Astrocyte (in vitro differentiated cells and primary cell): ENCODE data around the gene HPSE2. TPM values are rescaled to one million over a fixed set of nuclear protein-coding genes. Genes with fewer than 3 reads are reported as not detected.

ENCODE experiments used
- DNase-seq: peaks from one replicate; pipeline ENCODE4 v3.0.0-alpha.2; 2010; ENCODE audit warnings: low read depth
- FAIRE-seq: peaks from 2 replicates; lab custom pipeline; 2011; peaks lifted over from hg19 to GRCh38; lab: Jason Lieb, UNC
- H2AFZ ChIP-seq: 2 replicates; pipeline ENCODE4 v1.6.0; 2012; ENCODE audit warnings: low read depth, low read length, inconsistent platforms
- H3K27ac ChIP-seq: 2 replicates; pipeline ENCODE4 v1.5.1; 2011; ENCODE audit warnings: low read depth, low read length, inconsistent platforms
- H3K27me3 ChIP-seq: 2 replicates; pipeline ENCODE4 v1.6.0; 2011; ENCODE audit warnings: low read length, inconsistent platforms; ENCODE audit not compliant: insufficient read depth
- H3K36me3 ChIP-seq: 2 replicates; pipeline ENCODE4 v1.5.1; 2011; ENCODE audit warnings: low read length, inconsistent platforms; ENCODE audit not compliant: insufficient read depth
- H3K4me1 ChIP-seq: 2 replicates; pipeline ENCODE4 v1.5.1; 2011; ENCODE audit warnings: low read length, inconsistent platforms; ENCODE audit not compliant: insufficient read depth
- H3K4me2 ChIP-seq: 2 replicates; pipeline ENCODE4 v1.6.0; 2012; ENCODE audit warnings: low read length, inconsistent platforms
- H3K4me3 ChIP-seq: 2 replicates; pipeline ENCODE4 v1.5.1; 2011; ENCODE audit warnings: low read depth, mild to moderate bottlenecking, low read length, inconsistent platforms; ENCODE audit not compliant: insufficient read depth
- H3K79me2 ChIP-seq: 2 replicates; pipeline ENCODE4 v1.6.0; 2012; ENCODE audit warnings: mild to moderate bottlenecking, low read length, inconsistent platforms; ENCODE audit not compliant: insufficient read depth
- H3K9ac ChIP-seq: 2 replicates; pipeline ENCODE4 v1.6.0; 2012; ENCODE audit warnings: mild to moderate bottlenecking, low read length, inconsistent platforms
- H3K9me3 ChIP-seq: 2 replicates; pipeline ENCODE4 v1.5.1; 2012; ENCODE audit warnings: low read depth, mild to moderate bottlenecking, low read length, inconsistent platforms; ENCODE audit not compliant: insufficient read depth
- H4K20me1 ChIP-seq: 2 replicates; pipeline ENCODE4 v1.6.0; 2012; ENCODE audit warnings: low read length, inconsistent platforms; ENCODE audit not compliant: insufficient read depth
- H3K27ac Mint-ChIP-seq: one replicate; pipeline ENCODE4 v1.8.0; 2021; ENCODE audit warnings: mild to moderate bottlenecking, mixed read lengths; ENCODE audit not compliant: unreplicated experiment
- H3K27me3 Mint-ChIP-seq: one replicate; pipeline ENCODE4 v1.8.0; 2021; ENCODE audit warnings: low read depth, mixed read lengths; ENCODE audit not compliant: unreplicated experiment
- H3K36me3 Mint-ChIP-seq: one replicate; pipeline ENCODE4 v1.8.0; 2021; ENCODE audit warnings: low read depth, mixed read lengths; ENCODE audit not compliant: unreplicated experiment
- H3K4me1 Mint-ChIP-seq: one replicate; pipeline ENCODE4 v1.8.0; 2021; ENCODE audit warnings: low read depth, mixed read lengths; ENCODE audit not compliant: unreplicated experiment
- H3K4me3 Mint-ChIP-seq: one replicate; pipeline ENCODE4 v1.8.0; 2021; ENCODE audit warnings: mild to moderate bottlenecking, moderate library complexity, mixed read lengths; ENCODE audit not compliant: unreplicated experiment
- H3K9me3 Mint-ChIP-seq: one replicate; pipeline ENCODE4 v1.8.0; 2021; ENCODE audit warnings: mild to moderate bottlenecking, mixed read lengths; ENCODE audit not compliant: unreplicated experiment
- CTCF ChIP-seq: IDR thresholded peaks from 2 replicates; pipeline ENCODE4 v1.5.1; 2011; ENCODE audit warnings: low read depth, mild to moderate bottlenecking, inconsistent platforms, low read length, moderate library complexity; ENCODE audit not compliant: insufficient read depth
- EZH2 ChIP-seq: IDR thresholded peaks from 2 replicates; pipeline ENCODE4 v1.6.1; 2012; ENCODE audit warnings: mild to moderate bottlenecking, low read length, inconsistent platforms; ENCODE audit not compliant: insufficient read depth
- total RNA-seq: library from RNA; stranded (reverse); gene quantifications from 2 replicates; pipeline ENCODE4 v1.2.1, GENCODE V29; 2021

Gene HPSE2
- total RNA-seq, 1 donor from 2014 or later, result 0.14 TPM

- TF ChIP-seq CTCF, result no peak
- no peak for TF ChIP-seq EZH2
- Mint-ChIP-seq H3K4me1 (no peaks in the 10 kb centered on the region), H3K4me3 (no peak overlapping the region), H3K27ac (no peak overlapping the region), H3K36me3 (no peaks in the 10 kb centered on the region), H3K9me3 (no peaks in the 10 kb centered on the region), H3K27me3 (peaks cover 10% of the 10 kb centered on the region)
- no peaks in the 10 kb centered on the region for H4K20me1 ChIP-seq
- no peak overlapping the region for H3K4me3 ChIP-seq
- no peak overlapping the region for H2AFZ ChIP-seq
- no peak for FAIRE-seq
- no peaks in the 10 kb centered on the region for H3K79me2 ChIP-seq
- H3K27me3 ChIP-seq, result no peaks in the 10 kb centered on the region
- H3K9me3 ChIP-seq, result no peaks in the 10 kb centered on the region
- DNase-seq, result no peak
- no peaks in the 10 kb centered on the region for H3K36me3 ChIP-seq
- H3K4me1 ChIP-seq, result no peaks in the 10 kb centered on the region
- H3K4me2 ChIP-seq, result no peak overlapping the region
- H3K9ac ChIP-seq, result no peak overlapping the region
- no peak overlapping the region for H3K27ac ChIP-seq
These were observed 658.5 kb downstream of the HPSE2 start for GRCh38 chr10:98577168-98577567.

GRCh38 chr10:98576096-98576495, 659.6 kb downstream of the HPSE2 start:
- no peak overlapping the region for H3K4me3 Mint-ChIP-seq
- no peaks in the 10 kb centered on the region for H3K36me3 Mint-ChIP-seq
- Histone ChIP-seq H3K36me3 (no peaks in the 10 kb centered on the region), H3K4me2 (no peak overlapping the region), H4K20me1 (no peaks in the 10 kb centered on the region), H3K9ac (no peak overlapping the region), H3K4me3 (no peak overlapping the region), H3K9me3 (no peaks in the 10 kb centered on the region), H3K27me3 (no peaks in the 10 kb centered on the region), H3K4me1 (no peaks in the 10 kb centered on the region), H3K79me2 (no peaks in the 10 kb centered on the region), H3K27ac (no peak overlapping the region), H2AFZ (no peak overlapping the region)
- H3K27ac Mint-ChIP-seq, result no peak overlapping the region
- TF ChIP-seq EZH2, result no peak
- no peak for TF ChIP-seq CTCF
- DNase-seq, result no peak
- peaks cover 10% of the 10 kb centered on the region for H3K27me3 Mint-ChIP-seq
- FAIRE-seq, result no peak
- H3K9me3 Mint-ChIP-seq, result no peaks in the 10 kb centered on the region
- no peaks in the 10 kb centered on the region for H3K4me1 Mint-ChIP-seq

GRCh38 chr10:98572594-98572993, 663.1 kb downstream of the HPSE2 start:
- no peak for FAIRE-seq
- no peak for DNase-seq
- Mint-ChIP-seq H3K4me1 (peaks cover 5% of the 10 kb centered on the region), H3K4me3 (no peak overlapping the region), H3K9me3 (no peaks in the 10 kb centered on the region), H3K27me3 (no peaks in the 10 kb centered on the region), H3K36me3 (no peaks in the 10 kb centered on the region), H3K27ac (no peak overlapping the region)
- Histone ChIP-seq H3K79me2 (no peaks in the 10 kb centered on the region), H3K4me3 (no peak overlapping the region), H3K9me3 (no peaks in the 10 kb centered on the region), H3K4me2 (no peak overlapping the region), H3K27me3 (no peaks in the 10 kb centered on the region), H3K4me1 (no peaks in the 10 kb centered on the region), H3K27ac (no peak overlapping the region), H2AFZ (no peak overlapping the region), H3K36me3 (no peaks in the 10 kb centered on the region), H3K9ac (no peak overlapping the region), H4K20me1 (no peaks in the 10 kb centered on the region)
- TF ChIP-seq CTCF, result no peak
- TF ChIP-seq EZH2, result no peak
